DND-41 (cell line): ENCODE results near the gene RARG.

ENCODE experiments used
- CTCF ChIP-seq: IDR thresholded peaks from 2 replicates; pipeline ENCODE4 v1.5.1; 2012; ENCODE audit warnings: borderline replicate concordance, low read length, moderate library complexity, mild to moderate bottlenecking; ENCODE audit not compliant: poor library complexity, severe bottlenecking; ENCODE audit errors: extremely low read depth
- EZH2 ChIP-seq: IDR thresholded peaks from 3 replicates; pipeline ENCODE4 v1.6.1; 2012; ENCODE audit warnings: borderline replicate concordance, low read depth, mild to moderate bottlenecking, moderate library complexity, low read length, inconsistent platforms; ENCODE audit not compliant: severe bottlenecking

- TF ChIP-seq CTCF, result no peak
- TF ChIP-seq EZH2, result no peak
Observed at GRCh38 chr12:53234271-53234914, 2.4 kb upstream of the RARG start.
